Measurements from ENCODE around the gene SCRN1. TPM values are rescaled to one million over a fixed set of nuclear protein-coding genes. Genes with fewer than 3 reads are reported as not detected.
A peak's percentile ranks its signal among the peaks of the same experiment; 100 is the strongest.

Gene SCRN1
- total and polyA plus RNA-seq, 2 of the 13 experiments (the other 11 are each of a cell fraction or from before 2014, with no cell fraction given): 43.2 to 49.8 TPM

DNA sequence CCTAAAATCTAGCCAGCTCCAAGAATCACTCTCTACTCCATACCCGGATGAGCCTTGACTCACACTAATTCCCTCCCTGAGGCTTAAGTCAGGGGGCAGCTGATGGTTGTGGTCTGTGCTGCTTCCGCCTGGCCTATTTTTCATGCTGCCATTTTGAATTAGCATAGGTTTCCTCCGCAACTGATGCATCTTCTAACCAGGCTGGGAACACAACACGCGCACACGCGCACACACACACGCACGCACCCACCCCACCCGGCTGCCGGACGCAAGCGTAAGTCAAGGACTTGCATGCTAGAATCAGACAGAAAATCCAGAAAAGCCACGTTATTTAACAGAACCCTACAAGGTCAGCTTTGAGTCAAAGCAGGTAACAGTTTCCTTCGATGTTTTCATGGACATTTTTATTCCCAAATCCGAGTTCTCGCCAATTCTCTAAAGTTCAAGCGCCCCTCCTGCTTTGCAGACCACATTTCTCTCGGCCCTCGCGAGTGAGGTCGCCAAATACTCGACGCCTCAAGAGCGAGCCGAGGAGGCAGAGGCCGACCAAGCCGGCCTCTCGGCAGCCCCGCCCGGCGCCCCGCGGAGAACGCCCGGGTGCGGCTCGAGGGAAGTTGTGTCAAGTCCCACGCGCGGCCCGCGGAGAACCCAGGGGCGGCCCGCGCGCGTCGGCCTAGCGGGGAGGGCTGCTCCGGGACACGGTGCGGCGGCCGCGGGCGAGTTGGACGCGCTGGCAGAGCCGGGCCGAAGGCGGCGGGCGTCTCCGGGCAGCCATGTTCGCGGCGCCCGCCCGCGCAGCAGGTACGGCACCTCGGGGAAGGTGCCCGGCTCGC is 961 bp downstream of the SCRN1 start (continued):
- TF ChIP-seq WIZ (CRISPR knock-in tag; IDR thresholded peaks at IDR 0.05): 0 out of 2 replicates have a peak, but pooled peaks have one; percentile 12
- TF ChIP-seq CHD2 (IDR thresholded peaks at IDR 0.05; ENCODE audit: low read depth, low read length): peak; percentile 33; the same call in 1 of the 2 replicates
- TF ChIP-seq TAF1 (CRISPR knock-in tag; IDR thresholded peaks at IDR 0.05): peak; percentile 41
- no peak for TF ChIP-seq ZFP82 (CRISPR knock-in tag; IDR thresholded peaks at IDR 0.05; ENCODE audit: borderline replicate concordance)
- no peak for TF ChIP-seq KLF12 (CRISPR knock-in tag; IDR thresholded peaks at IDR 0.05; ENCODE audit: borderline replicate concordance)
- TF ChIP-seq, protein P1, sequence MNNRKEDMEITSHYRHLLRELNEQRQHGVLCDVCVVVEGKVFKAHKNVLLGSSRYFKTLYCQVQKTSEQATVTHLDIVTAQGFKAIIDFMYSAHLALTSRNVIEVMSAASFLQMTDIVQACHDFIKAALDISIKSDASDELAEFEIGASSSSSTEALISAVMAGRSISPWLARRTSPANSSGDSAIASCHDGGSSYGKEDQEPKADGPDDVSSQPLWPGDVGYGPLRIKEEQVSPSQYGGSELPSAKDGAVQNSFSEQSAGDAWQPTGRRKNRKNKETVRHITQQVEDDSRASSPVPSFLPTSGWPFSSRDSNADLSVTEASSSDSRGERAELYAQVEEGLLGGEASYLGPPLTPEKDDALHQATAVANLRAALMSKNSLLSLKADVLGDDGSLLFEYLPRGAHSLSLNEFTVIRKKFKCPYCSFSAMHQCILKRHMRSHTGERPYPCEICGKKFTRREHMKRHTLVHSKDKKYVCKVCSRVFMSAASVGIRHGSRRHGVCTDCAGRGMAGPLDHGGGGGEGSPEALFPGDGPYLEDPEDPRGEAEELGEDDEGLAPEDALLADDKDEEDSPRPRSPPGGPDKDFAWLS (CRISPR knock-in tag; IDR thresholded peaks at IDR 0.05; ENCODE audit: borderline replicate concordance): no peak
- TF ChIP-seq GTF2F1 (IDR thresholded peaks at IDR 0.05; ENCODE audit: low read length): no peak
- no peak for TF ChIP-seq DNMT1 (CRISPR knock-in tag; IDR thresholded peaks at IDR 0.05)
- TF ChIP-seq FLYWCH1 (CRISPR knock-in tag; IDR thresholded peaks at IDR 0.05): no peak
- TF ChIP-seq, protein P2, sequence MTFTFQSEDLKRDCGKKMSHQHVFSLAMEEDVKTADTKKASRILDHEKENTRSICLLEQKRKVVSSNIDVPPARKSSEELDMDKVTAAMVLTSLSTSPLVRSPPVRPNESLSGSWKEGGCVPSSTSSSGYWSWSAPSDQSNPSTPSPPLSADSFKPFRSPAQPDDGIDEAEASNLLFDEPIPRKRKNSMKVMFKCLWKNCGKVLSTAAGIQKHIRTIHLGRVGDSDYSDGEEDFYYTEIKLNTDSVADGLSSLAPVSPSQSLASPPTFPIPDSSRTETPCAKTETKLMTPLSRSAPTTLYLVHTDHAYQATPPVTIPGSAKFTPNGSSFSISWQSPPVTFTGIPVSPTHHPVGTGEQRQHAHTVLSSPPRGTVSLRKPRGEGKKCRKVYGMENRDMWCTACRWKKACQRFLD (CRISPR knock-in tag; IDR thresholded peaks at IDR 0.05; ENCODE audit: borderline replicate concordance): 0 out of 2 replicates have a peak, but pooled peaks have one; percentile 12
- TF ChIP-seq ZC3H4 (CRISPR knock-in tag; IDR thresholded peaks at IDR 0.05; ENCODE audit: borderline replicate concordance): 0 out of 2 replicates have a peak, but pooled peaks have one; percentile 40
- TF ChIP-seq CENPT (CRISPR knock-in tag; IDR thresholded peaks at IDR 0.05; ENCODE audit: low read depth): no peak; the same call in 1 of the 2 replicates
- TF ChIP-seq ZMYM4 (CRISPR knock-in tag; IDR thresholded peaks at IDR 0.05): peak; percentile 45; the same call in 1 of the 2 replicates
- TF ChIP-seq ZNF644 (CRISPR knock-in tag; IDR thresholded peaks at IDR 0.05; ENCODE audit: low read depth): peak; percentile 89
- peak; percentile 74 for TF ChIP-seq HNRNPLL (IDR thresholded peaks at IDR 0.05; ENCODE audit: low read depth, low read length, poor library complexity, severe bottlenecking)
- no peak for TF ChIP-seq TCF7 (IDR thresholded peaks at IDR 0.05; ENCODE audit: low read depth)
- TF ChIP-seq MZF1 (CRISPR knock-in tag; IDR thresholded peaks at IDR 0.05; ENCODE audit: borderline replicate concordance): no peak
- TF ChIP-seq, protein P3, sequence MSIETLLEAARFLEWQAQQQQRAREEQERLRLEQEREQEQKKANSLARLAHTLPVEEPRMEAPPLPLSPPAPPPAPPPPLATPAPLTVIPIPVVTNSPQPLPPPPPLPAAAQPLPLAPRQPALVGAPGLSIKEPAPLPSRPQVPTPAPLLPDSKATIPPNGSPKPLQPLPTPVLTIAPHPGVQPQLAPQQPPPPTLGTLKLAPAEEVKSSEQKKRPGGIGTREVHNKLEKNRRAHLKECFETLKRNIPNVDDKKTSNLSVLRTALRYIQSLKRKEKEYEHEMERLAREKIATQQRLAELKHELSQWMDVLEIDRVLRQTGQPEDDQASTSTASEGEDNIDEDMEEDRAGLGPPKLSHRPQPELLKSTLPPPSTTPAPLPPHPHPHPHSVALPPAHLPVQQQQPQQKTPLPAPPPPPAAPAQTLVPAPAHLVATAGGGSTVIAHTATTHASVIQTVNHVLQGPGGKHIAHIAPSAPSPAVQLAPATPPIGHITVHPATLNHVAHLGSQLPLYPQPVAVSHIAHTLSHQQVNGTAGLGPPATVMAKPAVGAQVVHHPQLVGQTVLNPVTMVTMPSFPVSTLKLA (IDR thresholded peaks at IDR 0.05): peak; percentile 18; the same call in 1 of the 2 replicates
- TF ChIP-seq, protein P4, sequence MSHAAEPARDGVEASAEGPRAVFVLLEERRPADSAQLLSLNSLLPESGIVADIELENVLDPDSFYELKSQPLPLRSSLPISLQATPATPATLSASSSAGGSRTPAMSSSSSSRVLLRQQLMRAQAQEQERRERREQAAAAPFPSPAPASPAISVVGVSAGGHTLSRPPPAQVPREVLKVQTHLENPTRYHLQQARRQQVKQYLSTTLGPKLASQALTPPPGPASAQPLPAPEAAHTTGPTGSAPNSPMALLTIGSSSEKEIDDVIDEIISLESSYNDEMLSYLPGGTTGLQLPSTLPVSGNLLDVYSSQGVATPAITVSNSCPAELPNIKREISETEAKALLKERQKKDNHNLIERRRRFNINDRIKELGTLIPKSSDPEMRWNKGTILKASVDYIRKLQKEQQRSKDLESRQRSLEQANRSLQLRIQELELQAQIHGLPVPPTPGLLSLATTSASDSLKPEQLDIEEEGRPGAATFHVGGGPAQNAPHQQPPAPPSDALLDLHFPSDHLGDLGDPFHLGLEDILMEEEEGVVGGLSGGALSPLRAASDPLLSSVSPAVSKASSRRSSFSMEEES (CRISPR knock-in tag; IDR thresholded peaks at IDR 0.05): no peak
- no peak for TF ChIP-seq TCF7L2 (IDR thresholded peaks at IDR 0.05; ENCODE audit: low read depth, low read length)
- no peak for TF ChIP-seq ZFP1 (CRISPR knock-in tag; IDR thresholded peaks at IDR 0.05)
- TF ChIP-seq ZFYVE20 (CRISPR knock-in tag; IDR thresholded peaks at IDR 0.05; ENCODE audit: borderline replicate concordance, low read depth): no peak
- TF ChIP-seq ZNF570 (CRISPR knock-in tag; IDR thresholded peaks at IDR 0.05; ENCODE audit: borderline replicate concordance): no peak

All from HepG2 (cell line).